ENCODE measurements around the gene IKZF1. TPM values are rescaled to one million over a fixed set of nuclear protein-coding genes. Genes with fewer than 3 reads are reported as not detected.

The IKZF1 gene
- total RNA-seq, 1 donor from 2014 or later, result 0.33 TPM

DNA sequence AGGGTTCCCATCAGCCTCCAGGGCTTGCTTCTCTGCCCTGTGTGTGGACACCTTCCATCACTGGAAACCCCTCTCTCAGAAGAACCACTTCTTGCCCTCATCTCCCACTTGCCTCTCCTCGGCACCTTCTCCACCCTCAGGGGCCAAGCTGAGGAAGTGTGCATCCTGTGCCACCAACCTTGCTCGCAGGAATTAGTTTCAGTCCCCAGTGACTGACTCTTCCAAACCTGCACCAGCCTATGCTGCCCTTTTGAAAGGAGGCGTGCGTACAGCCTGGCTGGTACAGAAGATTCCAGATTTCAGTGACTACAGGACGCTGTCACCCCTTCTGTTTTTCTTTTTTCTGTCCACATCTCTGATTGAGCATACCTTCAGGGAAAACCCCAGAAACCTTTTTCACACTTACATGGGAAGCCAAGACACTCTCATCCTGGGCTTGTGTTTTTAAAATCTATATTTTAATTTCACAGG lies 67.1 kb downstream of the IKZF1 start:
- no peak overlapping the region for H3K4me3 ChIP-seq (ENCODE audit: low read depth, low read length)
- TF ChIP-seq, protein P1, sequence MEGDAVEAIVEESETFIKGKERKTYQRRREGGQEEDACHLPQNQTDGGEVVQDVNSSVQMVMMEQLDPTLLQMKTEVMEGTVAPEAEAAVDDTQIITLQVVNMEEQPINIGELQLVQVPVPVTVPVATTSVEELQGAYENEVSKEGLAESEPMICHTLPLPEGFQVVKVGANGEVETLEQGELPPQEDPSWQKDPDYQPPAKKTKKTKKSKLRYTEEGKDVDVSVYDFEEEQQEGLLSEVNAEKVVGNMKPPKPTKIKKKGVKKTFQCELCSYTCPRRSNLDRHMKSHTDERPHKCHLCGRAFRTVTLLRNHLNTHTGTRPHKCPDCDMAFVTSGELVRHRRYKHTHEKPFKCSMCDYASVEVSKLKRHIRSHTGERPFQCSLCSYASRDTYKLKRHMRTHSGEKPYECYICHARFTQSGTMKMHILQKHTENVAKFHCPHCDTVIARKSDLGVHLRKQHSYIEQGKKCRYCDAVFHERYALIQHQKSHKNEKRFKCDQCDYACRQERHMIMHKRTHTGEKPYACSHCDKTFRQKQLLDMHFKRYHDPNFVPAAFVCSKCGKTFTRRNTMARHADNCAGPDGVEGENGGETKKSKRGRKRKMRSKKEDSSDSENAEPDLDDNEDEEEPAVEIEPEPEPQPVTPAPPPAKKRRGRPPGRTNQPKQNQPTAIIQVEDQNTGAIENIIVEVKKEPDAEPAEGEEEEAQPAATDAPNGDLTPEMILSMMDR (IDR thresholded peaks at IDR 0.05; ENCODE audit: insufficient read depth, low read length, poor library complexity, severe bottlenecking), result no peak
- H3K36me3 ChIP-seq (ENCODE audit: control insufficient read depth, insufficient read depth, low read length), result no peaks in the 10 kb centered on the region
- no peak for DNase-seq (ENCODE audit: low read depth)
- H3K27me3 ChIP-seq (ENCODE audit: control insufficient read depth, insufficient read depth, low read length), result no peaks in the 10 kb centered on the region

DNA sequence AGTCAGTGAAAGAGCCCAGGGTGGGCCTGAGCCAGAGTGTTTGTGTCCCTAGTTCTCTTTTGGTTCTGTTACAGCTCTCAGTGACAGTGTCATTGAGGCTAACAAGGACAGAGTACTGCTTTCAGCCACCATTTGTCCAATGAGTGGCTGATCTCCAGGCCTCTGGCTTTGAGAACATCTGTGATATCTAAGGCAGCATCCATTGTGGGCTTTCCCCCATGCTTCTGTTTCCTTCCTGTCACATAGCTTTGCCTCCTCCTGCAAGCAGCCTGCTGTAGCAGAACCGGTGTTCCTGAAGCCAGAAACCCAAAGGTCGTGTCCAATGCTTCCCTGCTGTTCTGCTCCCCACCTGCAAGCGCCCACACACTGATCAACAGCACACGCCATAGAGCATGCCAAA lies 68.4 kb downstream of the IKZF1 start:
- no peak overlapping the region for H3K4me3 ChIP-seq (ENCODE audit: low read depth, low read length)
- H3K27me3 ChIP-seq (ENCODE audit: control insufficient read depth, insufficient read depth, low read length), result no peaks in the 10 kb centered on the region
- TF ChIP-seq, protein P1 (IDR thresholded peaks at IDR 0.05; ENCODE audit: insufficient read depth, low read length, poor library complexity, severe bottlenecking), result no peak
- no peak for DNase-seq (ENCODE audit: low read depth)
- no peaks in the 10 kb centered on the region for H3K36me3 ChIP-seq (ENCODE audit: control insufficient read depth, insufficient read depth, low read length)

DNA sequence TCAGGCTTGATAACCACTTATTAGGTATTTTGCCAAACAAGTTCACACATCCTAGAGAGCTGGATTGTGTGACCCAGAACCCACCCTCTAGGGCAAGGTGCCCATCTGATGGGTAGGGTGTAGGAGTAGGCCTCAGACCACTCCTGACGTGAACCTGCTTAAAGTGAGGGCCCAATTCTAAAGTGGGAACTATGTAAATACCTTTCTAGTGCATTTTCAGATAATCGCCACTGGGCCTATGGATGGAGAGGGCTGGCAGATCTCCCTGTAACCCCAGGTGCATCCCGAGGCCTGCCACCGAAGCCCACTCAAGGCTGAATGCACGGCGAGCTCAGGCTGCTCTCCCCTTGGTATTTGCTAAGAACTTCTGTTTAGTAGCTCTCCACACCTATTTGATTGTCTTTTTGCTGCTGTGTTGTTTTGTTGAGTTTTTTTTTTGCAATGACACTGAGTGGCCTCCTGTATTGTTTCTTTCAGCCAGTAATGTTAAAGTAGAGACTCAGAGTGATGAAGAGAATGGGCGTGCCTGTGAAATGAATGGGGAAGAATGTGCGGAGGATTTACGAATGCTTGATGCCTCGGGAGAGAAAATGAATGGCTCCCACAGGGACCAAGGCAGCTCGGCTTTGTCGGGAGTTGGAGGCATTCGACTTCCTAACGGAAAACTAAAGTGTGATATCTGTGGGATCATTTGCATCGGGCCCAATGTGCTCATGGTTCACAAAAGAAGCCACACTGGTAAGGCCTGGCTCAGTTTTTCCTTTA lies 71.7 kb downstream of the IKZF1 start:
- H3K4me3 ChIP-seq (ENCODE audit: low read depth, low read length), result no peak overlapping the region
- peaks cover 2% of the 10 kb centered on the region for H3K27me3 ChIP-seq (ENCODE audit: control insufficient read depth, insufficient read depth, low read length)
- no peaks in the 10 kb centered on the region for H3K36me3 ChIP-seq (ENCODE audit: control insufficient read depth, insufficient read depth, low read length)
- DNase-seq (ENCODE audit: low read depth), result no peak
- TF ChIP-seq, protein P1 (IDR thresholded peaks at IDR 0.05; ENCODE audit: insufficient read depth, low read length, poor library complexity, severe bottlenecking), result no peak

DNA sequence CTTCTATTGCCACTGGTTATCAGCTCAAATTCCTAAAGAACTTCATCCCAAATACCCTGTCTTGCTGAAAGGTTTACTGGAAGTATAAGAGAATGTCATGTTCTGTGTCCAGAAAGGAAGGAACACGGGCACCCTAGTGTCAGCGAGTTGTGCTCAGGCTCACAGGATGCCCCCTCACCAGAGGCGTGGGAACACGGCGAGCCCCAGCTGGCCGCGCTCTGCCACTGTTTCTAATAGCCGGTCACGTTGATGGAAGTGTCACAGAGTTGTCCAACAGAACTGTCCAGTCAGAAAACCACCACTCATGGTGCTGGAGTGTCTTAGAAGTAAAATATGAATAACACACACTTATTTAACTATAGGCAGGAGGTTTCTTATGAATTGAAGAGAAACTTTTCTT lies 72.8 kb downstream of the IKZF1 start:
- peaks cover 2% of the 10 kb centered on the region for H3K27me3 ChIP-seq (ENCODE audit: control insufficient read depth, insufficient read depth, low read length)
- no peaks in the 10 kb centered on the region for H3K36me3 ChIP-seq (ENCODE audit: control insufficient read depth, insufficient read depth, low read length)
- TF ChIP-seq, protein P1 (IDR thresholded peaks at IDR 0.05; ENCODE audit: insufficient read depth, low read length, poor library complexity, severe bottlenecking), result no peak
- DNase-seq (ENCODE audit: low read depth), result no peak
- H3K4me3 ChIP-seq (ENCODE audit: low read depth, low read length), result no peak overlapping the region

DNA sequence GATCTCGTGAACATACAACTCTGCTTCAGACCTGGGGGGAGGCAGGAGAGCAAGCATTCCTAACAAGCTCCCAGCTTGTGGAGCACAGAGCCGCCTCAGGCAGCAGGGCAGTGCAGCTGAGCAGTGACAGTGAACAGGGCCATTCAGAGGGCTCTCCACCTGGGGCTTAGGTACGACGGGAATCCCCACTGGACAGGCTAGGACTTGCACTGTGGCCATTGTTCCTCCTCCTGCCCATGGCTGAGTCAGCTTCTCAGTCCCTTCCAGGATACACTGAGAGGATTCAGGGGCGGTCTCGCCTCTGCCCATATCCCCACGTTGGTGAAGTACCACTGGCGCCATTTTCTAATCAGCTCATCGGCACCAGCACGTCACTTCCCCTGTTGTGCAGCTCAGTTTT lies 74.6 kb downstream of the IKZF1 start:
- Histone ChIP-seq H3K36me3 (ENCODE audit: control insufficient read depth, insufficient read depth, low read length) (no peaks in the 10 kb centered on the region), H3K27me3 (ENCODE audit: control insufficient read depth, insufficient read depth, low read length) (peaks cover 2% of the 10 kb centered on the region), H3K4me3 (ENCODE audit: low read depth, low read length) (no peak overlapping the region)
- no peak for DNase-seq (ENCODE audit: low read depth)
- TF ChIP-seq, protein P1 (IDR thresholded peaks at IDR 0.05; ENCODE audit: insufficient read depth, low read length, poor library complexity, severe bottlenecking), result no peak

DNA sequence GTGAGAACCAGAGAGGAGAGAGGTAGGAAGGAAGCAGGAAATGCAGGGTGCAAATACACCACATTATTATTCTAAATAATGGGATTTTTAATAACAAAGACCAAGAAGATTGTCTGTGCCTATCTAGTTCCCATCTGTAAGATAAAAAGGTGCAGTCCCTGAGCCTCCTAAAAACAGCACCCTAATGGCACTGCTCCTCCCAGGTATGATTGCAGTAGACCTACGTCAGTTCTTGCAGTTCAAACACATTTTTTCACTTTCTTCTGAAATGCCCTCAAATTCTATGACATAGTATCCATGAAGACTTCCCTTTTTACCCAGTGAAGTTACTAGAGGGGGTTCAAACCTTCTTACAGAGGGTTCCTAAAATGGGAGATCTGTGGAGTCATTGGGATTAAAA lies 75.0 kb downstream of the IKZF1 start:
- Histone ChIP-seq H3K4me3 (ENCODE audit: low read depth, low read length) (no peak overlapping the region), H3K36me3 (ENCODE audit: control insufficient read depth, insufficient read depth, low read length) (no peaks in the 10 kb centered on the region), H3K27me3 (ENCODE audit: control insufficient read depth, insufficient read depth, low read length) (peaks cover 2% of the 10 kb centered on the region)
- no peak for DNase-seq (ENCODE audit: low read depth)
- TF ChIP-seq, protein P1 (IDR thresholded peaks at IDR 0.05; ENCODE audit: insufficient read depth, low read length, poor library complexity, severe bottlenecking), result no peak

Data from kidney epithelial cell (primary cell).